ENCODE measurements around the gene ODAD4. TPM values are rescaled to one million over a fixed set of nuclear protein-coding genes. Genes with fewer than 3 reads are reported as not detected.
A peak's percentile ranks its signal among the peaks of the same experiment; 100 is the strongest.

Gene ODAD4
- total RNA-seq, 6 experiments from 2014 or later = 0.74 to 1.8 (median 0.97) TPM

GRCh38 chr17:41959030-41959335 is 28.6 kb downstream of the ODAD4 start:
- Mint-ChIP-seq H3K9me3 (no peaks in the 10 kb centered on the region), H3K36me3 (ENCODE audit: low read depth) (no peaks in the 10 kb centered on the region), H3K4me1 (ENCODE audit: low read depth) (peaks cover 24% of the 10 kb centered on the region), H3K4me3 (no peak overlapping the region), H3K27me3 (ENCODE audit: insufficient read depth) (peaks cover 3% of the 10 kb centered on the region), H3K27ac (no peak overlapping the region)
- no peak for TF ChIP-seq CTCF (IDR thresholded peaks at IDR 0.05)
- no peak for DNase-seq

- Mint-ChIP-seq H3K9me3 (no peaks in the 10 kb centered on the region), H3K4me3 (no peak overlapping the region), H3K4me1 (ENCODE audit: low read depth) (peaks cover 24% of the 10 kb centered on the region), H3K36me3 (ENCODE audit: low read depth) (no peaks in the 10 kb centered on the region), H3K27ac (no peak overlapping the region; the same call in 1 of the 2 replicates), H3K27me3 (ENCODE audit: insufficient read depth) (peaks cover 3% of the 10 kb centered on the region)
- DNase-seq = peak; percentile 54
- peak; percentile 70 for TF ChIP-seq CTCF (IDR thresholded peaks at IDR 0.05)
These were observed 29.1 kb downstream of the ODAD4 start for GRCh38 chr17:41959336-41960095.

- no peak for DNase-seq
- H3K27ac Mint-ChIP-seq = no peak overlapping the region
- no peaks in the 10 kb centered on the region for H3K9me3 Mint-ChIP-seq
- H3K4me1 Mint-ChIP-seq (ENCODE audit: low read depth) = peaks cover 35% of the 10 kb centered on the region
- no peaks in the 10 kb centered on the region for H3K36me3 Mint-ChIP-seq (ENCODE audit: low read depth)
- H3K4me3 Mint-ChIP-seq = no peak overlapping the region
- H3K27me3 Mint-ChIP-seq (ENCODE audit: insufficient read depth) = peaks cover 6% of the 10 kb centered on the region
- no peak for TF ChIP-seq CTCF (IDR thresholded peaks at IDR 0.05)
These were observed 31.7 kb downstream of the ODAD4 start for GRCh38 chr17:41962111-41962510.

- DNase-seq = peak; percentile 48
- peaks cover 5% of the 10 kb centered on the region for H3K36me3 Mint-ChIP-seq (ENCODE audit: low read depth)
- no peak overlapping the region for H3K27ac Mint-ChIP-seq
- peaks cover 9% of the 10 kb centered on the region for H3K27me3 Mint-ChIP-seq (ENCODE audit: insufficient read depth)
- peak; percentile 91 for TF ChIP-seq CTCF (IDR thresholded peaks at IDR 0.05)
- peaks cover 30% of the 10 kb centered on the region for H3K4me1 Mint-ChIP-seq (ENCODE audit: low read depth)
- H3K4me3 Mint-ChIP-seq = no peak overlapping the region
- no peaks in the 10 kb centered on the region for H3K9me3 Mint-ChIP-seq
These were observed 32.5 kb downstream of the ODAD4 start for GRCh38 chr17:41962768-41963434.

- TF ChIP-seq CTCF (IDR thresholded peaks at IDR 0.05) = no peak
- Mint-ChIP-seq H3K4me1 (ENCODE audit: low read depth) (peaks cover 23% of the 10 kb centered on the region), H3K4me3 (peak overlapping the region; percentile 90), H3K27ac (peak overlapping the region; percentile 31), H3K27me3 (ENCODE audit: insufficient read depth) (peaks cover 12% of the 10 kb centered on the region), H3K36me3 (ENCODE audit: low read depth) (peaks cover 13% of the 10 kb centered on the region), H3K9me3 (no peaks in the 10 kb centered on the region)
- peak; percentile 25 for DNase-seq
These were observed 35.5 kb downstream of the ODAD4 start for GRCh38 chr17:41965694-41966462.

All from HFFc6 (cell line).